Muscle layer of colon (tissue), 2 donors: ENCODE results near the gene UTP25.

Source experiments
- H3K27ac ChIP-seq: one replicate; pipeline ENCODE4 v1.7.0; 2013; ENCODE audit warnings: low read depth, mild to moderate bottlenecking, low read length, moderate library complexity
- H3K27me3 ChIP-seq, 2 donors: one replicate each; pipeline ENCODE4 v1.7.0; 2013; ENCODE audit warnings: low read length in 2 of 2, mild to moderate bottlenecking in 2 of 2; ENCODE audit not compliant: insufficient read depth in 2 of 2, control insufficient read depth in 1 of 2
- H3K36me3 ChIP-seq: one replicate; pipeline ENCODE4 v1.7.0; 2013; ENCODE audit warnings: mild to moderate bottlenecking, low read length; ENCODE audit not compliant: insufficient read depth
- H3K4me1 ChIP-seq: one replicate; pipeline ENCODE4 v1.7.0; 2013; ENCODE audit warnings: mild to moderate bottlenecking, low read length; ENCODE audit not compliant: insufficient read depth
- H3K4me3 ChIP-seq, 2 donors: one replicate each; pipeline ENCODE4 v1.7.0; 2013; ENCODE audit warnings: low read length in 2 of 2, low read depth in 1 of 2, mild to moderate bottlenecking in 1 of 2, moderate library complexity in 1 of 2
- H3K9ac ChIP-seq: one replicate; pipeline ENCODE4 v1.7.0; 2013; ENCODE audit warnings: low read length
- H3K9me3 ChIP-seq: one replicate; pipeline ENCODE4 v1.7.0; 2013; ENCODE audit warnings: mild to moderate bottlenecking, low read length
- donor health status: abdominal sarcoma.
- donor health status: Adenocarcinoma of cecum.

The UTP25 gene

GRCh38 chr1:209827384-209828262 lies at the start of gene UTP25:
Gene UTP25 (plus strand): TSS chr1:209827972. CDS start chr1:209828064, 92 bp downstream.
- Histone ChIP-seq H3K9ac (no peak within 1 kb of the TSS), H3K4me1 (peaks cover 9% of the 10 kb centered on the region), H3K27ac (peak within 1 kb of the TSS; percentile 89), H3K4me3 (peak within 1 kb of the TSS; percentile 79 to 89), H3K9me3 (no peaks in the 10 kb centered on the region), H3K27me3 (no peaks in the 10 kb centered on the region), H3K36me3 (peaks cover 11% of the 10 kb centered on the region)

GRCh38 chr1:209778102-209778501 lies 49.7 kb upstream of the UTP25 start:
- Histone ChIP-seq H3K36me3 (no peaks in the 10 kb centered on the region), H3K4me3 (no peak overlapping the region), H3K27ac (no peak overlapping the region), H3K27me3 (no peaks in the 10 kb centered on the region), H3K4me1 (peaks cover under 1% of the 10 kb centered on the region), H3K9ac (no peak overlapping the region), H3K9me3 (no peaks in the 10 kb centered on the region)

GRCh38 chr1:209780268-209780667 lies 47.5 kb upstream of the UTP25 start:
- Histone ChIP-seq H3K36me3 (no peaks in the 10 kb centered on the region), H3K4me3 (no peak overlapping the region), H3K9ac (no peak overlapping the region), H3K27me3 (no peaks in the 10 kb centered on the region), H3K9me3 (no peaks in the 10 kb centered on the region), H3K4me1 (peaks cover 15% of the 10 kb centered on the region), H3K27ac (no peak overlapping the region)

- peak overlapping the region in 1 of 2 donors; percentile 81 for H3K4me3 ChIP-seq
- no peaks in the 10 kb centered on the region for H3K27me3 ChIP-seq
Observed at GRCh38 chr1:209783386-209783785, 44.4 kb upstream of the UTP25 start.

GRCh38 chr1:209784265-209785169 lies 43.3 kb upstream of the UTP25 start, which contains the start of gene C1orf74:
Gene C1orf74 (minus strand): TSS chr1:209784559. CDS start chr1:209783634, 925 bp downstream.
- Histone ChIP-seq H3K36me3 (no peaks in the 10 kb centered on the region), H3K27me3 (no peaks in the 10 kb centered on the region), H3K27ac (peak within 1 kb of the TSS; percentile 83), H3K4me1 (peaks cover 40% of the 10 kb centered on the region), H3K9ac (peak within 1 kb of the TSS; percentile 88), H3K9me3 (no peaks in the 10 kb centered on the region), H3K4me3 (peak within 1 kb of the TSS; percentile 52 to 81)

More at GRCh38 chr1:209783386-209783785, 44.4 kb upstream of the UTP25 start:
- H3K4me1 ChIP-seq, result peaks cover 34% of the 10 kb centered on the region
- no peaks in the 10 kb centered on the region for H3K36me3 ChIP-seq
- H3K9ac ChIP-seq, result no peak overlapping the region
- no peak overlapping the region for H3K27ac ChIP-seq
- H3K9me3 ChIP-seq, result no peaks in the 10 kb centered on the region

GRCh38 chr1:209785592-209785991 lies 42.2 kb upstream of the UTP25 start:
- no peaks in the 10 kb centered on the region for H3K36me3 ChIP-seq
- H3K27ac ChIP-seq, result no peak overlapping the region
- no peaks in the 10 kb centered on the region for H3K9me3 ChIP-seq
- peaks cover 40% of the 10 kb centered on the region for H3K4me1 ChIP-seq
- H3K27me3 ChIP-seq, result no peaks in the 10 kb centered on the region
- no peak overlapping the region for H3K9ac ChIP-seq
- no peak overlapping the region for H3K4me3 ChIP-seq

GRCh38 chr1:209786146-209786545 lies 41.6 kb upstream of the UTP25 start:
- no peaks in the 10 kb centered on the region for H3K27me3 ChIP-seq
- peak overlapping the region; percentile 35 for H3K27ac ChIP-seq
- H3K4me1 ChIP-seq, result peaks cover 40% of the 10 kb centered on the region
- H3K36me3 ChIP-seq, result no peaks in the 10 kb centered on the region
- H3K4me3 ChIP-seq, result no peak overlapping the region
- H3K9ac ChIP-seq, result no peak overlapping the region
- no peaks in the 10 kb centered on the region for H3K9me3 ChIP-seq

GRCh38 chr1:209787551-209787950 lies 40.2 kb upstream of the UTP25 start:
- Histone ChIP-seq H3K27ac (peak overlapping the region; percentile 74), H3K4me1 (peaks cover 40% of the 10 kb centered on the region), H3K36me3 (no peaks in the 10 kb centered on the region), H3K9ac (no peak overlapping the region), H3K9me3 (no peaks in the 10 kb centered on the region), H3K27me3 (no peaks in the 10 kb centered on the region), H3K4me3 (no peak overlapping the region)

GRCh38 chr1:209789245-209789644 lies 38.5 kb upstream of the UTP25 start:
- Histone ChIP-seq H3K36me3 (no peaks in the 10 kb centered on the region), H3K4me3 (no peak overlapping the region), H3K27ac (no peak overlapping the region), H3K9me3 (no peaks in the 10 kb centered on the region), H3K9ac (no peak overlapping the region), H3K27me3 (no peaks in the 10 kb centered on the region), H3K4me1 (peaks cover 30% of the 10 kb centered on the region)

GRCh38 chr1:209790286-209791193 lies 37.2 kb upstream of the UTP25 start:
- Histone ChIP-seq H3K4me3 (no peak overlapping the region), H3K27ac (no peak overlapping the region), H3K9ac (no peak overlapping the region), H3K4me1 (peaks cover 25% of the 10 kb centered on the region), H3K9me3 (no peaks in the 10 kb centered on the region), H3K36me3 (no peaks in the 10 kb centered on the region), H3K27me3 (no peaks in the 10 kb centered on the region)
